Measurements from ENCODE around the gene ICA1L. TPM values are rescaled to one million over a fixed set of nuclear protein-coding genes. Genes with fewer than 3 reads are reported as not detected.

Gene ICA1L
- total and polyA plus RNA-seq, 4 donors = 1.3 to 21.2 (median 5.9) TPM

- WGBS, 2 donors = 74 to 85% methylated on average over 4 of the region's 4 CpGs
- Histone ChIP-seq H3K4me3 (no peak overlapping the region), H3K36me3 (ENCODE audit: control insufficient read depth in 4 of 4, insufficient read depth in 4 of 4, low read length in 4 of 4) (peaks cover 0 to 12% (median 9%) of the 10 kb centered on the region in 4 donors), H3K27ac (ENCODE audit: low read depth in 1 of 2, low read length in 1 of 2) (no peak overlapping the region), H3K27me3 (ENCODE audit: control insufficient read depth in 3 of 3, insufficient read depth in 3 of 3, low read length in 2 of 3) (no peaks in the 10 kb centered on the region), H3K4me1 (ENCODE audit: control insufficient read depth in 5 of 5, insufficient read depth in 5 of 5, low read length in 5 of 5) (peaks cover 0 to 7% (median 2%) of the 10 kb centered on the region in 5 donors), H3K9me3 (ENCODE audit: control insufficient read depth in 4 of 4, insufficient read depth in 3 of 4, low read length in 3 of 4) (no peaks in the 10 kb centered on the region), H3K9ac (ENCODE audit: insufficient read depth in 1 of 2, low read length in 2 of 2) (no peak overlapping the region)
- no peak for TF ChIP-seq CTCF (IDR thresholded peaks at IDR 0.05; ENCODE audit: control extremely low read depth, extremely low read depth)
- ATAC-seq (ENCODE audit: insufficient read depth, low FRiP score) (no peak), DNase-seq (no peak)
Measured at GRCh38 chr2:202758128-202758527, 113.4 kb downstream of the ICA1L start.

GRCh38 chr2:202757339-202757738 lies 114.2 kb downstream of the ICA1L start:
- H3K4me3 ChIP-seq = no peak overlapping the region
- H3K27me3 ChIP-seq (ENCODE audit: control insufficient read depth in 3 of 3, insufficient read depth in 3 of 3, low read length in 2 of 3) = no peaks in the 10 kb centered on the region
- no peak for DNase-seq
- 85 to 96% methylated on average over 5 of the region's 5 CpGs for WGBS, 2 donors
- no peak for TF ChIP-seq CTCF (IDR thresholded peaks at IDR 0.05; ENCODE audit: control extremely low read depth, extremely low read depth)
- H3K36me3 ChIP-seq (ENCODE audit: control insufficient read depth in 4 of 4, insufficient read depth in 4 of 4, low read length in 4 of 4) = peaks cover 0 to 12% (median 9%) of the 10 kb centered on the region in 4 donors
- no peak overlapping the region for H3K9ac ChIP-seq (ENCODE audit: insufficient read depth in 1 of 2, low read length in 2 of 2)
- H3K4me1 ChIP-seq (ENCODE audit: control insufficient read depth in 5 of 5, insufficient read depth in 5 of 5, low read length in 5 of 5) = peaks cover 0 to 3% (median 0%) of the 10 kb centered on the region in 5 donors
- H3K9me3 ChIP-seq (ENCODE audit: control insufficient read depth in 4 of 4, insufficient read depth in 3 of 4, low read length in 3 of 4) = no peaks in the 10 kb centered on the region
- no peak for ATAC-seq (ENCODE audit: insufficient read depth, low FRiP score)
- H3K27ac ChIP-seq (ENCODE audit: low read depth in 1 of 2, low read length in 1 of 2) = no peak overlapping the region

GRCh38 chr2:202756598-202756997 lies 115.0 kb downstream of the ICA1L start:
- no peak for TF ChIP-seq CTCF (IDR thresholded peaks at IDR 0.05; ENCODE audit: control extremely low read depth, extremely low read depth)

GRCh38 chr2:202754936-202755335 lies 116.6 kb downstream of the ICA1L start:
- H3K9ac ChIP-seq (ENCODE audit: insufficient read depth in 1 of 2, low read length in 2 of 2) = no peak overlapping the region
- no peak for TF ChIP-seq CTCF (IDR thresholded peaks at IDR 0.05; ENCODE audit: control extremely low read depth, extremely low read depth)
- WGBS, 2 donors = 82 to 86% methylated on average over 6 of the region's 6 CpGs
- no peak overlapping the region for H3K27ac ChIP-seq (ENCODE audit: low read depth in 1 of 2, low read length in 1 of 2)
- DNase-seq (no peak), ATAC-seq (ENCODE audit: insufficient read depth, low FRiP score) (no peak)
- H3K27me3 ChIP-seq (ENCODE audit: control insufficient read depth in 3 of 3, insufficient read depth in 3 of 3, low read length in 2 of 3) = no peaks in the 10 kb centered on the region
- peaks cover 0 to 12% (median 7%) of the 10 kb centered on the region in 4 donors for H3K36me3 ChIP-seq (ENCODE audit: control insufficient read depth in 4 of 4, insufficient read depth in 4 of 4, low read length in 4 of 4)
- no peak overlapping the region for H3K4me3 ChIP-seq
- no peaks in the 10 kb centered on the region for H3K4me1 ChIP-seq (ENCODE audit: control insufficient read depth in 5 of 5, insufficient read depth in 5 of 5, low read length in 5 of 5)
- no peaks in the 10 kb centered on the region for H3K9me3 ChIP-seq (ENCODE audit: control insufficient read depth in 4 of 4, insufficient read depth in 3 of 4, low read length in 3 of 4)

More at GRCh38 chr2:202756598-202756997, 115.0 kb downstream of the ICA1L start:
- ATAC-seq (ENCODE audit: insufficient read depth, low FRiP score) (no peak), DNase-seq (no peak)
- H3K36me3 ChIP-seq (ENCODE audit: control insufficient read depth in 4 of 4, insufficient read depth in 4 of 4, low read length in 4 of 4) = peaks cover 0 to 12% (median 9%) of the 10 kb centered on the region in 4 donors
- peaks cover 0 to 2% (median 0%) of the 10 kb centered on the region in 5 donors for H3K4me1 ChIP-seq (ENCODE audit: control insufficient read depth in 5 of 5, insufficient read depth in 5 of 5, low read length in 5 of 5)
- no peak overlapping the region for H3K4me3 ChIP-seq
- H3K27me3 ChIP-seq (ENCODE audit: control insufficient read depth in 3 of 3, insufficient read depth in 3 of 3, low read length in 2 of 3) = no peaks in the 10 kb centered on the region
- no peak overlapping the region for H3K27ac ChIP-seq (ENCODE audit: low read depth in 1 of 2, low read length in 1 of 2)
- 88 to 91% methylated on average over 3 of the region's 3 CpGs for WGBS, 2 donors
- H3K9me3 ChIP-seq (ENCODE audit: control insufficient read depth in 4 of 4, insufficient read depth in 3 of 4, low read length in 3 of 4) = no peaks in the 10 kb centered on the region
- no peak overlapping the region for H3K9ac ChIP-seq (ENCODE audit: insufficient read depth in 1 of 2, low read length in 2 of 2)

Measured in lung (tissue), 12 donors.